Heart right ventricle (tissue), 16 donors: ENCODE data around the gene ANO5. TPM values are rescaled to one million over a fixed set of nuclear protein-coding genes. Genes with fewer than 3 reads are reported as not detected.

Source experiments
- ATAC-seq, 8 donors: fragments of 200-7000 bp; cut with Tn5 transposase; one replicate each; pipeline ENCODE4 v1.9.1; 2020; ENCODE audit warnings: mild to moderate bottlenecking in 8 of 8, moderate library complexity in 8 of 8, moderate number of reproducible peaks in 1 of 8
- DNase-seq, 2 donors: peaks; one replicate each; pipeline ENCODE4 v3.0.0-alpha.2; 2020
- H3K27ac ChIP-seq, 10 donors: fragments of 200-600 bp; sonication (generic) in 2 of 10; one replicate each; pipeline versions ENCODE4 v1.5.0 to v1.8.0; 2020 to 2022; ENCODE audit warnings: mild to moderate bottlenecking in 3 of 10
- H3K27me3 ChIP-seq, 7 donors: fragments of 200-600 bp; one replicate each; pipeline ENCODE4 v1.8.0; 2021 to 2022; ENCODE audit warnings: mild to moderate bottlenecking in 2 of 7
- H3K36me3 ChIP-seq, 9 donors: fragments of 200-600 bp; sonication (generic) in 1 of 9; one replicate each; pipeline versions ENCODE4 v1.5.0 to v1.8.0; 2020 to 2022; ENCODE audit warnings: mild to moderate bottlenecking in 2 of 9
- H3K4me1 ChIP-seq, 9 donors: fragments of 200-600 bp; sonication (generic) in 1 of 9; one replicate each; pipeline versions ENCODE4 v1.5.0 to v1.8.0; 2020 to 2022; ENCODE audit warnings: mild to moderate bottlenecking in 4 of 9
- H3K4me3 ChIP-seq, 10 donors: fragments of 200-600 bp; sonication (generic) in 2 of 10; one replicate each; pipeline versions ENCODE4 v1.5.0 to v1.8.0; 2020 to 2022; ENCODE audit warnings: mild to moderate bottlenecking in 7 of 10, moderate library complexity in 2 of 10
- H3K9me3 ChIP-seq, 11 donors: fragments of 200-600 bp in 10 of 11; sonication (generic) in 2 of 11; one replicate each; pipeline versions ENCODE4 v1.5.0 to v1.8.0; 2013 to 2022; ENCODE audit warnings: mild to moderate bottlenecking in 2 of 11, control low read depth in 1 of 11, moderate library complexity in 1 of 11
- WGBS, 2 donors: extraction: QIAGEN DNeasy Blood & Tissue Kit; methylation state at CpG; one replicate each; pipeline ENCODE4 v1.1.7; 2013; ENCODE audit warnings: inconsistent platforms in 1 of 2; 5-methylcytosine and 5-hydroxymethylcytosine counted together
- intact Hi-C, 10 donors: fragments of 100-400 bp; cut with DNase I; formaldehyde crosslinking; loops; one replicate each; pipeline versions ENCODE4 v1.11.1 to v1.14.2; 2022
- polyA plus RNA-seq, 2 donors: library from polyadenylated mRNA; stranded (reverse); fragments of 200-250 nt; gene quantifications; one replicate each; pipeline ENCODE4 v1.2.3, GENCODE V29; 2013
- total RNA-seq, 10 donors: library from RNA; stranded (reverse); fragmentation: NEBNext Ultra II Directional in 3 of 10; extraction: Animal tissue kit (Norgen Biotek cat#: 25700) in 3 of 10; gene quantifications; one replicate each; pipeline versions ENCODE4 v1.2.1 to v1.2.4, GENCODE V29; 2021 to 2023
- TF ChIP-seq, protein P1 (sequence below), 9 donors: fragments of 200-600 bp; sonication (generic) in 2 of 9; IDR thresholded peaks; one replicate each; pipeline versions ENCODE4 v1.5.0 to v1.8.0; 2021 to 2022; ENCODE audit warnings: antibody characterized with exemption in 9 of 9, mild to moderate bottlenecking in 5 of 9, moderate library complexity in 1 of 9
- donor health status: Arrhythmogenic right ventricular cardiomyopathy.
- donor health status: ischemic (EF 13 %, LVEDD 7.1; RV severe dilation, severe dysfunction).
- donor health status: healthy with polysubstance abuse.
- donor health status: DM: no; HTN: yes; CAD: no.
- donor health status: DM: no; HTN: no; CAD: no.
- donor health status: ischemic (EF 25% LVEDD 6.9; RV normal size, moderate dysfunction).
- donor health status: ischemic (EF 25% LVEDD 5.7; RV mildly dilated, moderate dysfunction).
- donor health status: healthy.
- donor health status: DM: yes; HTN: yes; CAD: no.
- donor health status: Ischemic cardiomyopathy.
- donor health status: ischemic (EF 35%, LVEDD 5.7; RV mildly dilated, moderate dysfunction).
- donor health status: nonischemic (EF 11% LVEDD 7.7; RV severe dilation, severe dysfunction).
- donor health status: DM: yes; HTN: yes; CAD: no.
- donor health status: PGD.
- donor health status: ischemic (EF 29% LVEDD 5.4; RV normal size, mild dysfunction).
- donor health status: nonischemic (EF 23%, LVEDD 6.1; RV moderate dilation, normal function).

The ANO5 gene
- total and polyA plus RNA-seq, 12 donors = 4.4 to 83.0 (median 59.3) TPM

DNA sequence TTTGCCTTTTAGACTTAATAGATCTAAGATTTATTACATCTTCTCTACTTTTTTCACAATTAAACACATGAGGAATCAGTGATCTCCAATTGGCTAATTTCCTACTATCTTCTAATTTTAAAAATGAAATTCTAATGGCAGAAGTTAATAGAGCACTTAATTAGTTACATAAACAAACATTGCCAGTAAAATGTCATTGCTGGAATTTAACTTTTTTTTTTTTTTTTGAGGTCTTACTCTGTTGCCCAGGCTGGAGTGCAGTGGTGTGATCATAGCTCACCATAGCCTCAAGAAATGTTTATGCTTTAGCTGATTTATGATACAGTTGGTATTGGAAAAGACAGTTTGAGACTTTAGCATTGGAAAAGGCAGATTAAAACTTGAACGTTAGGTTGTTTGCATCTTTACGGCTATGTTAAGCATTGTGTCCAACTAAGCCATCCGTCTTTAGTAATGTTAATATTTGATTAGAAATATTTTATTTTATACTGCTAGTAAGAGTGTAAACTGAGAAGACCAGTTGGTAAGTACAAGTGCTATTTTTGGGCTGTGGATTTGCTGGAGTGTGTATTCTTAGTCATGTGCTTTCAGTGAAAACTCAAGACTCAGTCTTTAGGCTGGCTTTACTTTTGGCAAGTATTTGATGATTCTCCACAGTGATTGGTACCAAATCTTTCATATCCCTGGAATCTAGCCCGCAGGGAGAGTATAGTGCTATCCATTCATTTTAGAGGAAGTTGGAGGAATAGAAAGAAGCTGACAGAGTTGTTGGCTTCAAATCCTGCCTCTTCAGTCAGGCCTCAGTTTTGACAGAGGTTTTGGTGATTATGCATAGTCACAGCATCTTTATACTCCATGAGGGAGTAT lies 4.5 kb downstream of the ANO5 start:
- no peaks in the 10 kb centered on the region for H3K36me3 ChIP-seq
- H3K27ac ChIP-seq = peak overlapping the region in 6 of 10 donors; percentile 0 to 55 (median 14)
- TF ChIP-seq, protein P1, sequence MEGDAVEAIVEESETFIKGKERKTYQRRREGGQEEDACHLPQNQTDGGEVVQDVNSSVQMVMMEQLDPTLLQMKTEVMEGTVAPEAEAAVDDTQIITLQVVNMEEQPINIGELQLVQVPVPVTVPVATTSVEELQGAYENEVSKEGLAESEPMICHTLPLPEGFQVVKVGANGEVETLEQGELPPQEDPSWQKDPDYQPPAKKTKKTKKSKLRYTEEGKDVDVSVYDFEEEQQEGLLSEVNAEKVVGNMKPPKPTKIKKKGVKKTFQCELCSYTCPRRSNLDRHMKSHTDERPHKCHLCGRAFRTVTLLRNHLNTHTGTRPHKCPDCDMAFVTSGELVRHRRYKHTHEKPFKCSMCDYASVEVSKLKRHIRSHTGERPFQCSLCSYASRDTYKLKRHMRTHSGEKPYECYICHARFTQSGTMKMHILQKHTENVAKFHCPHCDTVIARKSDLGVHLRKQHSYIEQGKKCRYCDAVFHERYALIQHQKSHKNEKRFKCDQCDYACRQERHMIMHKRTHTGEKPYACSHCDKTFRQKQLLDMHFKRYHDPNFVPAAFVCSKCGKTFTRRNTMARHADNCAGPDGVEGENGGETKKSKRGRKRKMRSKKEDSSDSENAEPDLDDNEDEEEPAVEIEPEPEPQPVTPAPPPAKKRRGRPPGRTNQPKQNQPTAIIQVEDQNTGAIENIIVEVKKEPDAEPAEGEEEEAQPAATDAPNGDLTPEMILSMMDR (IDR thresholded peaks at IDR 0.05) = no peak
- H3K9me3 ChIP-seq = no peaks in the 10 kb centered on the region
- H3K4me1 ChIP-seq = peaks cover 0 to 42% (median 8%) of the 10 kb centered on the region in 9 donors
- DNase-seq (no peak), ATAC-seq (no peak)
- peak overlapping the region in 1 of 10 donors; percentile 20 for H3K4me3 ChIP-seq
- peaks cover 0 to 21% (median 0%) of the 10 kb centered on the region in 7 donors for H3K27me3 ChIP-seq
- intact Hi-C loops = loop anchor here in 2 of 10 donors (10.0 kb wide), 2 partner anchors 47 to 477 kb away; no protein-coding TSS in a partner anchor
- 48 to 72% methylated on average over 4 of the region's 4 CpGs for WGBS, 2 donors

DNA sequence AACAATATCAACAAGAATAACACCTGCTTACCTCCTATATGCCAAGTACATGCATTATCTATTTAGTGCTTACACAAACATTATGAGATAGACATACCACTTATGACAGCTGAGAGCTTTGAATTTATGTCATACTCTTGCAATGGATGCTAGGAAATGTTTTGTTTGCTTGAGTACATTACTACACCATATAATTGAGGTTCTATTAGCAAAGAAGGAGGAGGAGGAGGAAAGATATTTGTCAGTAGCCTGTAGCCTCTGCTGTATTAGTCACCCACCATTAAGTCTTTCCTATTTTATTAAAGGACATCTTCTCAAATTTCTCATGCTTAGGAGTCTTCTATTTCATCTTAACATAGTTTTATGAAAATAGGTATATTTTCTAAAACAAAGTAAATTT lies 6.4 kb downstream of the ANO5 start:
- intact Hi-C loops = loop anchor here in 2 of 10 donors (10.0 kb wide), 2 partner anchors 46 to 476 kb away; no protein-coding TSS in a partner anchor
- peaks cover 0 to 34% (median 4%) of the 10 kb centered on the region in 9 donors for H3K4me1 ChIP-seq
- no peaks in the 10 kb centered on the region for H3K36me3 ChIP-seq
- TF ChIP-seq, protein P1 (IDR thresholded peaks at IDR 0.05) = no peak
- ATAC-seq (no peak), DNase-seq (no peak)
- H3K27ac ChIP-seq = no peak overlapping the region
- H3K4me3 ChIP-seq = no peak overlapping the region
- peaks cover 0 to 3% (median 0%) of the 10 kb centered on the region in 7 donors for H3K27me3 ChIP-seq
- no peaks in the 10 kb centered on the region for H3K9me3 ChIP-seq

DNA sequence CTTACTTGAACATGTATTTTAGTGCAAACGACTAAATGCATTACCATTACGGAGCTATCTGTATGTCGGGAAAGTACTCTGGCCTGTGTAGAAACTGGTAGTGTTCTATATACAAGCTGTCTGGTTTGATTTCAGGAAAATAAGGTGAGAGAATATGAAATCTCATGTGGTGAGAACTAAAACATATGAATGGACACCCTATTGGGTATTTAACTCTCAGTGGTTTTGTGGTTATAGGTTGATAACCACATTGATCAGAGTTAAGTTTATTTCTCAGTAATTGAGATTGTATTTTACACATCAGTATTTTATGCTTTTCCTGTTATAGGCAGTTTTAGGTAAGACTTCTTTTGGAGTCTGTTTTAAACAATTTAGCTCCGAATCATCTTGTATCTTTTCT lies 10.4 kb downstream of the ANO5 start:
- Histone ChIP-seq H3K4me1 (peaks cover 0 to 40% (median 3%) of the 10 kb centered on the region in 9 donors), H3K36me3 (no peaks in the 10 kb centered on the region), H3K4me3 (no peak overlapping the region), H3K27ac (no peak overlapping the region), H3K27me3 (no peaks in the 10 kb centered on the region), H3K9me3 (no peaks in the 10 kb centered on the region)
- 84 to 89% methylated on average over 4 of the region's 4 CpGs for WGBS, 2 donors
- ATAC-seq (no peak), DNase-seq (no peak)
- TF ChIP-seq, protein P1 (IDR thresholded peaks at IDR 0.05) = no peak
- intact Hi-C loops = no loop called here

DNA sequence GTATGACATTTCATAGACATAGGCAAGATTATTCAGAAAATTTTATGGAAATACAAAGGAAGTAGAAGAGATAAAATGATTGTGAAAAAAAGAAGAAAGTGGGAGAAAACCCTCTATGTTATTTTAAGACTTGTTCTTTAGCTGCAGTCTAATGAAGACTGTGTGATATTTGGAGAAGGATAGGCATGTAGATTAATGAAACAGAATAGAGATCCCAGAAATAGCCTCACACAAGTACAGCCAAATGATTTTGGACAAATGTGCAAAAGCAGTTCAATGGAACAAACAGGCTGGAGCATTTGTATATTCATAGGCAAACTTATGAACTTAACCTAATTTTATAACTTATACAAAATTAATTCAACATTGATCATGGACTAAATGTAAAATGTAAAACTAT lies 14.3 kb downstream of the ANO5 start:
- DNase-seq = no peak
- peak in 2 of 8 donors; percentile 79 to 86 for ATAC-seq
- Histone ChIP-seq H3K36me3 (no peaks in the 10 kb centered on the region), H3K4me3 (no peak overlapping the region), H3K27me3 (no peaks in the 10 kb centered on the region), H3K27ac (peak overlapping the region in 8 of 10 donors; percentile 15 to 61 (median 53)), H3K4me1 (peaks cover 0 to 35% (median 3%) of the 10 kb centered on the region in 9 donors), H3K9me3 (no peaks in the 10 kb centered on the region)
- TF ChIP-seq, protein P1 (IDR thresholded peaks at IDR 0.05) = no peak
- intact Hi-C loops = no loop called here
